Heart left ventricle (tissue), 16 donors: ENCODE data around the gene LSP1. TPM values are rescaled to one million over a fixed set of nuclear protein-coding genes. Genes with fewer than 3 reads are reported as not detected.

Experiments used
- ATAC-seq, 4 donors: fragments of 200-7000 bp; cut with Tn5 transposase; one replicate each; pipeline ENCODE4 v1.9.1; 2020 to 2022; ENCODE audit warnings: moderate library complexity in 4 of 4, mild to moderate bottlenecking in 3 of 4, moderate number of reproducible peaks in 1 of 4
- DNase-seq, 5 donors: peaks; one replicate each; pipeline ENCODE4 v3.0.0-alpha.2; 2020
- H3K27ac ChIP-seq, 12 donors: fragments of 200-600 bp; sonication (generic) in 4 of 12; one replicate each; pipeline versions ENCODE4 v1.5.0 to v1.8.0; 2016 to 2022; ENCODE audit warnings: mild to moderate bottlenecking in 2 of 12
- H3K27me3 ChIP-seq, 9 donors: fragments of 200-600 bp; sonication (generic) in 2 of 9; one replicate each; pipeline versions ENCODE4 v1.5.1 to v1.8.0; 2016 to 2022; ENCODE audit warnings: mild to moderate bottlenecking in 3 of 9
- H3K36me3 ChIP-seq, 9 donors: fragments of 200-600 bp; sonication (generic) in 2 of 9; one replicate each; pipeline versions ENCODE4 v1.5.0 to v1.8.0; 2018 to 2022; ENCODE audit warnings: mild to moderate bottlenecking in 2 of 9
- H3K4me1 ChIP-seq, 12 donors: fragments of 200-600 bp; sonication (generic) in 4 of 12; one replicate each; pipeline versions ENCODE4 v1.5.0 to v1.8.0; 2016 to 2022; ENCODE audit warnings: mild to moderate bottlenecking in 3 of 12
- H3K4me3 ChIP-seq, 12 donors: fragments of 200-600 bp; sonication (generic) in 4 of 12; one replicate each; pipeline versions ENCODE4 v1.5.0 to v1.8.0; 2017 to 2022; ENCODE audit warnings: mild to moderate bottlenecking in 9 of 12, moderate library complexity in 4 of 12
- H3K9me3 ChIP-seq, 12 donors: fragments of 200-600 bp; sonication (generic) in 4 of 12; one replicate each; pipeline versions ENCODE4 v1.5.0 to v1.8.0; 2016 to 2022; ENCODE audit warnings: mild to moderate bottlenecking in 1 of 12
- POLR2A ChIP-seq, 2 donors: fragments of 450-650 bp; IDR thresholded peaks; one replicate each; pipeline ENCODE4 v1.6.1; 2017; ENCODE audit warnings: antibody characterized with exemption in 2 of 2, mild to moderate bottlenecking in 2 of 2, moderate library complexity in 2 of 2
- WGBS, 4 donors: extraction: QIAGEN DNeasy Blood & Tissue Kit in 2 of 4; methylation state at CpG; one replicate each; pipeline versions ENCODE4 v1.1.5 to v1.1.7; 2013 to 2018; 5-methylcytosine and 5-hydroxymethylcytosine counted together
- intact Hi-C, 10 donors: fragments of 100-400 bp; cut with DNase I; formaldehyde crosslinking; loops; one replicate each; pipeline versions ENCODE4 v1.11.1 to v1.14.2; 2022
- polyA plus RNA-seq, 2 donors: library from polyadenylated mRNA; stranded (reverse); fragments of 200-250 nt; gene quantifications; one replicate each; pipeline ENCODE4 v1.2.3, GENCODE V29; 2013
- total RNA-seq, 9 donors: library from RNA; depleted of rRNA in 2 of 9; stranded (reverse); fragments of >200 nt in 2 of 9; fragmentation: NEBNext Ultra II Directional in 3 of 9; extraction: Animal tissue kit (Norgen Biotek cat#: 25700) in 3 of 9; gene quantifications; one replicate each; pipeline versions ENCODE4 v1.1.0 to v1.2.4, GENCODE V29; 2016 to 2023
- TF ChIP-seq, protein P1 (sequence below), 12 donors: fragments of 200-600 bp; sonication (generic) in 4 of 12; IDR thresholded peaks; one replicate each; pipeline versions ENCODE4 v1.5.0 to v1.8.0; 2018 to 2022; ENCODE audit warnings: antibody characterized with exemption in 12 of 12, mild to moderate bottlenecking in 5 of 12
- donor health status: ischemic (EF 13 %, LVEDD 7.1; RV severe dilation, severe dysfunction).
- donor health status: healthy with polysubstance abuse.
- donor health status: DM: no; HTN: yes; CAD: no.
- donor health status: DM: no; HTN: no; CAD: no.
- donor health status: ischemic (EF 25% LVEDD 6.9; RV normal size, moderate dysfunction).
- donor health status: ischemic (EF 25% LVEDD 5.7; RV mildly dilated, moderate dysfunction).
- donor health status: healthy.
- donor health status: DM: yes; HTN: yes; CAD: no.
- donor health status: ischemic (EF 35%, LVEDD 5.7; RV mildly dilated, moderate dysfunction).
- donor health status: nonischemic (EF 11% LVEDD 7.7; RV severe dilation, severe dysfunction).
- donor health status: DM: yes; HTN: yes; CAD: no.
- donor health status: PGD.
- donor health status: ischemic (EF 29% LVEDD 5.4; RV normal size, mild dysfunction).
- donor health status: nonischemic (EF 23%, LVEDD 6.1; RV moderate dilation, normal function).

The LSP1 gene
- total and polyA plus RNA-seq, 11 donors: 10.0 to 86.8 (median 16.4) TPM

DNA sequence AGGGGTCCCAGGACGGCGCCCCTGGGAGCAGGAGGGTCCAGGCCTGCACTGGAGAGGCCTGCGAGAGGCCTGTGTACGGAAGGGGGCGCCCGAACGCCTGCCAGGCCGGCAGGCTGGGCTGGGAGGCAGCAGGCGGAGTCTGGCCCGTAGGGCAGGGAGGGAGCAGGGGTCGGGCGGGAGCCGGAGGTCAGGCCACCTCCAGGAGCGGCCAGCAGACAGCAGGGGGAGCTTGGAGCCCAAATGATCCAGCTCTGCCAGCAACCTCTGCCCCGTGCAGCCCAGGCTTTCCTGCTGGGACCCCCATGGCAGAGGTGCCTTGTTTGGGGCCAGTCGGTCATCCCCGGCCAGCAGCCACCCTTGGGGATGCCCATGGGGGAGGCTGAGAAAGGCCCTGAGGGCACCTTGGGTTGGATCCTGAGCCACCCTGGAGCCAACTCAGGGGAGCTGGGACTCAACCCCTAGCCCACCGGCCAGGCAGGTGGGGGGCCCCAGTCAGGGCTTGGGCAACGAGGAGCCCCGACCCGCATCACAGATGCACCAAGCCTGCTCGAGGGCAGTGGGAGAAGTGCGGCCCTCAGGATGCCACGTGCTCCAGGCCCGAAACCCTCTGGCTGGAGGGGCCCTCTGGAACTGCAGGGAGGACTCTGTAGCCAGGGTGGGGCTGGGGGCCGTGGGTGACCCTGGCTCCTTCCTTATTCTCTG is 27.7 kb upstream of the LSP1 start:
- intact Hi-C loops: loop anchor here in 2 of 10 donors (5.0 to 10.0 kb wide), 2 partner anchors 50 to 63 kb away; partner anchors contain the start of gene CTSD (in 1 of the 2)
- Histone ChIP-seq H3K27me3 (peaks cover 0 to 9% (median 0%) of the 10 kb centered on the region in 9 donors), H3K4me1 (peaks cover 0 to 17% (median 10%) of the 10 kb centered on the region in 12 donors), H3K36me3 (no peaks in the 10 kb centered on the region), H3K9me3 (no peaks in the 10 kb centered on the region), H3K27ac (no peak overlapping the region), H3K4me3 (no peak overlapping the region)
- ATAC-seq: peak in 3 of 4 donors; percentile 42 to 48 (median 43)
- TF ChIP-seq, protein P1, sequence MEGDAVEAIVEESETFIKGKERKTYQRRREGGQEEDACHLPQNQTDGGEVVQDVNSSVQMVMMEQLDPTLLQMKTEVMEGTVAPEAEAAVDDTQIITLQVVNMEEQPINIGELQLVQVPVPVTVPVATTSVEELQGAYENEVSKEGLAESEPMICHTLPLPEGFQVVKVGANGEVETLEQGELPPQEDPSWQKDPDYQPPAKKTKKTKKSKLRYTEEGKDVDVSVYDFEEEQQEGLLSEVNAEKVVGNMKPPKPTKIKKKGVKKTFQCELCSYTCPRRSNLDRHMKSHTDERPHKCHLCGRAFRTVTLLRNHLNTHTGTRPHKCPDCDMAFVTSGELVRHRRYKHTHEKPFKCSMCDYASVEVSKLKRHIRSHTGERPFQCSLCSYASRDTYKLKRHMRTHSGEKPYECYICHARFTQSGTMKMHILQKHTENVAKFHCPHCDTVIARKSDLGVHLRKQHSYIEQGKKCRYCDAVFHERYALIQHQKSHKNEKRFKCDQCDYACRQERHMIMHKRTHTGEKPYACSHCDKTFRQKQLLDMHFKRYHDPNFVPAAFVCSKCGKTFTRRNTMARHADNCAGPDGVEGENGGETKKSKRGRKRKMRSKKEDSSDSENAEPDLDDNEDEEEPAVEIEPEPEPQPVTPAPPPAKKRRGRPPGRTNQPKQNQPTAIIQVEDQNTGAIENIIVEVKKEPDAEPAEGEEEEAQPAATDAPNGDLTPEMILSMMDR (IDR thresholded peaks at IDR 0.05): peak in 10 of 12 donors; percentile 10 to 58 (median 32)
- no peak for TF ChIP-seq POLR2A (IDR thresholded peaks at IDR 0.05)
- WGBS, 4 donors: 32 to 60% (median 57%) methylated on average over 13 to 26 of the region's 26 CpGs
- DNase-seq: peak in 1 of 5 donors; percentile 78

DNA sequence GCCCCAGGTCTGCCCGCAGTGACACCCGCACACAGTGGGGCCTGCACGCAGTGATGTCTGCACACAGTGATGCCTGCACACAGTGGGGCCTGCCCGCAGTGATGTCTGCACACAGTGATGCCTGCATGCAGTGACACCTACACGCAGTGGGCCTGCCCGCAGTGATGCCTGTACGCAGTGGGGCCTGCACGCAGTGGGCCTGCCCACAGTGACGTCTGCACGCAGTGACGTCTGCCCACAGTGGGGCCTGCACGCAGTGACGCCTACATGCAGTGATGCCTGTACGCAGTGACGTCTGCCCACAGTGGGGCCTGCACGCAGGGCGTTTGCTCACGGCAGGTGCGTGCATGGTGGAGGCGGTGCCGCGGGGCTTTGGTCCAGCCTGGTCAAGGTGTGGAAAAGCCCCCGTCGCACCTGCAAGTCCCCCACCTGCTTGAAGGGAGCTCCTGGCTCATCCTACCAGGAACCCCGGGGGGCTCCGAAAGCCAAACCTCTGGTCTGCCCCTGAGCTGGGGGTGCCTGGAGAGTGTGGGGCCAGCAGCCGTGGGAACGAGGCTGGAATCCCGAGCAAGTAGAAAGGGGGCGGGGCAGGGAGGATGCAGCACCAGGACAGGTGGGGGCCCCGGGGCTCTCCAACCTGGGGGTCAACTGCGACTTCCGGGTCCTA is 27.0 kb upstream of the LSP1 start:
- WGBS, 4 donors: 88 to 94% (median 90%) methylated on average over 21 to 33 of the region's 33 CpGs
- TF ChIP-seq POLR2A (IDR thresholded peaks at IDR 0.05): no peak
- TF ChIP-seq, protein P1 (IDR thresholded peaks at IDR 0.05): no peak
- Histone ChIP-seq H3K27ac (no peak overlapping the region), H3K36me3 (no peaks in the 10 kb centered on the region), H3K9me3 (no peaks in the 10 kb centered on the region), H3K27me3 (peaks cover 0 to 12% (median 0%) of the 10 kb centered on the region in 9 donors), H3K4me1 (peaks cover 0 to 17% (median 10%) of the 10 kb centered on the region in 12 donors), H3K4me3 (no peak overlapping the region)
- intact Hi-C loops: loop anchor here in 2 of 10 donors (5.0 to 10.0 kb wide), 2 partner anchors 51 to 64 kb away; partner anchors contain the start of gene CTSD (in 1 of the 2)
- DNase-seq (no peak), ATAC-seq (no peak)

DNA sequence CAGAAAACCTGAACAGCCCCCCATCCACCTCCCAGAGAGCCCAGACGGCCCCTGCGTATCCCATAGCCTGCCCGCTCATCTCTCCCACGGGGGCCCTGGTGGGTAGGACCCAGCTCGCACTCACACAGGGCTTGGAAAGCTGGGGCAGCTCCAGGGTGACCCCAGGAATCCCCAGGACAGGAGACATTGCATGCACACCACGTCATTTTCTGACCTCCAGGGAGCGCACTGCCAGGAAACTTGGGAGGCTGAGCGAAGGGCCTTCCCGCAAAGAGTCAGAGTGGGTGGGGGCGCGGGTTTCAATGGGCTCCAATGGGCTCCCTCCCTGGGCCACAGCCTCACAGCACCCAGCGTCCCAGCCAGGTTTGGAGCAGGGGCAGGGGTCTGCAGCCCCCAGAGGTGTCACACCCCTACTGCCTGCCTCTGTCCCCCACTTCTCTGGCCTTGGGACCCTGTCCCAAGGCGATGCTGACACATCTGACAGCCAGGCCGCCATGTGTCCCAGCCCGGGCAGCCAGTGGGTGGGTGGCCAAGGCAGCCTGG is 26.3 kb upstream of the LSP1 start:
- TF ChIP-seq POLR2A (IDR thresholded peaks at IDR 0.05): no peak
- TF ChIP-seq, protein P1 (IDR thresholded peaks at IDR 0.05): no peak
- Histone ChIP-seq H3K9me3 (no peaks in the 10 kb centered on the region), H3K27ac (peak overlapping the region in 6 of 12 donors; percentile 20 to 60 (median 38)), H3K4me1 (peaks cover 0 to 17% (median 10%) of the 10 kb centered on the region in 12 donors), H3K4me3 (no peak overlapping the region), H3K27me3 (peaks cover 0 to 14% (median 0%) of the 10 kb centered on the region in 9 donors), H3K36me3 (no peaks in the 10 kb centered on the region)
- DNase-seq: peak in 2 of 5 donors; percentile 30 to 55
- ATAC-seq: peak in 2 of 4 donors; percentile 10 to 25
- intact Hi-C loops: loop anchor here in 2 of 10 donors (5.0 to 10.0 kb wide), 2 partner anchors 52 to 64 kb away; partner anchors contain the start of gene CTSD (in 1 of the 2)
- 54 to 66% (median 58%) methylated on average over 11 to 15 of the region's 15 CpGs for WGBS, 4 donors
